ENCODE measurements around the gene ODF4.

The ODF4 gene

GRCh38 chr17:8339540-8339939 lies at the start of gene ODF4:
Gene ODF4 (plus strand): TSS chr17:8339840. CDS start chr17:8340052, 212 bp downstream.
- no peaks in the 10 kb centered on the region for H3K36me3 Mint-ChIP-seq
- H3K4me1 Mint-ChIP-seq = peaks cover 10% of the 10 kb centered on the region
- no peak within 1 kb of the TSS for H3K27ac Mint-ChIP-seq
- H3K27me3 Mint-ChIP-seq = peaks cover 23% of the 10 kb centered on the region
- DNase-seq = no peak
- no peaks in the 10 kb centered on the region for H3K9me3 Mint-ChIP-seq
- CTCF ChIA-PET = no interaction called here
- H3K4me3 Mint-ChIP-seq = no peak within 1 kb of the TSS

- H3K36me3 Mint-ChIP-seq = peaks cover 16% of the 10 kb centered on the region
- peak overlapping the region; percentile 95 for H3K27ac Mint-ChIP-seq
- H3K9me3 Mint-ChIP-seq = no peaks in the 10 kb centered on the region
- CTCF ChIA-PET = no interaction called here
- H3K27me3 Mint-ChIP-seq = no peaks in the 10 kb centered on the region
- no peak for DNase-seq
- peaks cover 55% of the 10 kb centered on the region for H3K4me1 Mint-ChIP-seq
- peak overlapping the region; percentile 90 for H3K4me3 Mint-ChIP-seq
Observed at GRCh38 chr17:8290043-8290442, 49.6 kb upstream of the ODF4 start.

- CTCF ChIA-PET = interaction anchor here (0.6 to 0.7 kb wide), 2 partner anchors 157 to 489 kb away, joined by 3 read pairs; no protein-coding TSS in a partner anchor
- no peak for DNase-seq
- Mint-ChIP-seq H3K4me3 (peak overlapping the region; percentile 1), H3K4me1 (peaks cover 61% of the 10 kb centered on the region), H3K36me3 (peaks cover 16% of the 10 kb centered on the region), H3K27ac (peak overlapping the region; percentile 34), H3K27me3 (no peaks in the 10 kb centered on the region), H3K9me3 (no peaks in the 10 kb centered on the region)
Observed at GRCh38 chr17:8292639-8293395, 46.8 kb upstream of the ODF4 start.

- no peaks in the 10 kb centered on the region for H3K27me3 Mint-ChIP-seq
Observed at GRCh38 chr17:8294361-8294760, 45.3 kb upstream of the ODF4 start.

GRCh38 chr17:8294814-8295316 lies 44.8 kb upstream of the ODF4 start:
- Mint-ChIP-seq H3K4me1 (peaks cover 45% of the 10 kb centered on the region), H3K4me3 (peak overlapping the region; percentile 86), H3K36me3 (peaks cover 9% of the 10 kb centered on the region), H3K9me3 (no peaks in the 10 kb centered on the region), H3K27ac (peak overlapping the region; percentile 91), H3K27me3 (no peaks in the 10 kb centered on the region)
- no peak for DNase-seq
- CTCF ChIA-PET = interaction anchor here (0.6 to 1.3 kb wide), 5 partner anchors 52 to 201 kb away, joined by 3 to 6 read pairs (median 3); no protein-coding TSS in a partner anchor

More at GRCh38 chr17:8294361-8294760, 45.3 kb upstream of the ODF4 start:
- Mint-ChIP-seq H3K4me1 (peaks cover 50% of the 10 kb centered on the region), H3K36me3 (peaks cover 10% of the 10 kb centered on the region), H3K9me3 (no peaks in the 10 kb centered on the region), H3K4me3 (peak overlapping the region; percentile 86), H3K27ac (peak overlapping the region; percentile 91)
- CTCF ChIA-PET = interaction anchor here (0.8 kb wide), 1 partner anchor 69 kb away, joined by 3 read pairs; no protein-coding TSS in a partner anchor
- DNase-seq = no peak

GRCh38 chr17:8300226-8300625 lies 39.4 kb upstream of the ODF4 start:
- H3K27ac Mint-ChIP-seq = no peak overlapping the region

GRCh38 chr17:8300627-8301242 lies 38.9 kb upstream of the ODF4 start:
- CTCF ChIA-PET = interaction anchor here (0.7 to 2.7 kb wide), 25 partner anchors 13 to 239 kb away, joined by 3 to 13 read pairs (median 4); partner anchors contain the start of genes AURKB and BORCS6
- peaks cover 12% of the 10 kb centered on the region for H3K27me3 Mint-ChIP-seq
- no peak overlapping the region for H3K4me3 Mint-ChIP-seq
- no peak overlapping the region for H3K27ac Mint-ChIP-seq
- H3K36me3 Mint-ChIP-seq = no peaks in the 10 kb centered on the region
- H3K4me1 Mint-ChIP-seq = peaks cover 16% of the 10 kb centered on the region
- no peaks in the 10 kb centered on the region for H3K9me3 Mint-ChIP-seq
- peak; percentile 70 for DNase-seq

More at GRCh38 chr17:8300226-8300625, 39.4 kb upstream of the ODF4 start:
- H3K4me1 Mint-ChIP-seq = peaks cover 16% of the 10 kb centered on the region
- no peaks in the 10 kb centered on the region for H3K9me3 Mint-ChIP-seq
- DNase-seq = no peak
- H3K27me3 Mint-ChIP-seq = peaks cover 12% of the 10 kb centered on the region
- CTCF ChIA-PET = interaction anchor here (0.9 to 2.7 kb wide), 16 partner anchors 14 to 226 kb away, joined by 3 to 13 read pairs (median 4); partner anchors contain the start of genes AURKB and CTC1
- H3K36me3 Mint-ChIP-seq = no peaks in the 10 kb centered on the region
- H3K4me3 Mint-ChIP-seq = no peak overlapping the region

GRCh38 chr17:8310601-8311123 lies 29.0 kb upstream of the ODF4 start:
- CTCF ChIA-PET = no interaction called here
- no peak for DNase-seq
- H3K27me3 Mint-ChIP-seq = peaks cover 52% of the 10 kb centered on the region
- no peaks in the 10 kb centered on the region for H3K4me1 Mint-ChIP-seq
- H3K27ac Mint-ChIP-seq = no peak overlapping the region
- H3K9me3 Mint-ChIP-seq = no peaks in the 10 kb centered on the region
- no peaks in the 10 kb centered on the region for H3K36me3 Mint-ChIP-seq
- H3K4me3 Mint-ChIP-seq = no peak overlapping the region

GRCh38 chr17:8311131-8311790 lies 28.4 kb upstream of the ODF4 start:
- Mint-ChIP-seq H3K4me1 (no peaks in the 10 kb centered on the region), H3K9me3 (no peaks in the 10 kb centered on the region), H3K27me3 (peaks cover 53% of the 10 kb centered on the region), H3K27ac (no peak overlapping the region), H3K36me3 (no peaks in the 10 kb centered on the region), H3K4me3 (no peak overlapping the region)
- CTCF ChIA-PET = no interaction called here
- DNase-seq = no peak

GRCh38 chr17:8312251-8312650 lies 27.4 kb upstream of the ODF4 start:
- Mint-ChIP-seq H3K4me1 (no peaks in the 10 kb centered on the region), H3K27ac (no peak overlapping the region), H3K27me3 (peaks cover 58% of the 10 kb centered on the region), H3K9me3 (no peaks in the 10 kb centered on the region), H3K4me3 (no peak overlapping the region), H3K36me3 (no peaks in the 10 kb centered on the region)
- CTCF ChIA-PET = interaction anchor here (0.9 kb wide), 1 partner anchor 14 kb away, joined by 5 read pairs; no protein-coding TSS in a partner anchor
- DNase-seq = no peak

GRCh38 chr17:8312726-8313600 lies 26.7 kb upstream of the ODF4 start:
- CTCF ChIA-PET = interaction anchor here (0.9 kb wide), 1 partner anchor 13 kb away, joined by 5 read pairs; no protein-coding TSS in a partner anchor
- H3K27me3 Mint-ChIP-seq = peaks cover 58% of the 10 kb centered on the region
- no peaks in the 10 kb centered on the region for H3K9me3 Mint-ChIP-seq
- H3K27ac Mint-ChIP-seq = no peak overlapping the region
- H3K36me3 Mint-ChIP-seq = no peaks in the 10 kb centered on the region
- H3K4me3 Mint-ChIP-seq = no peak overlapping the region
- DNase-seq = no peak
- no peaks in the 10 kb centered on the region for H3K4me1 Mint-ChIP-seq

- CTCF ChIA-PET = no interaction called here
- Mint-ChIP-seq H3K36me3 (no peaks in the 10 kb centered on the region), H3K4me3 (no peak overlapping the region), H3K27me3 (peaks cover 72% of the 10 kb centered on the region), H3K9me3 (no peaks in the 10 kb centered on the region), H3K27ac (no peak overlapping the region), H3K4me1 (no peaks in the 10 kb centered on the region)
- no peak for DNase-seq
Observed at GRCh38 chr17:8314797-8315763, 24.6 kb upstream of the ODF4 start.
